M059J (cell line): ENCODE results near the gene ADIPOR2. TPM values are rescaled to one million over a fixed set of nuclear protein-coding genes. Genes with fewer than 3 reads are reported as not detected.
A peak's percentile ranks its signal among the peaks of the same experiment; 100 is the strongest.

Experiments used
- DNase-seq: peaks from one replicate; pipeline ENCODE4 v3.0.0-alpha.2; 2012; ENCODE audit warnings: low read depth
- total RNA-seq: library from RNA; depleted of rRNA; stranded (reverse); fragments of >200 nt; shearing (Covaris generic); gene quantifications from 2 replicates; pipeline ENCODE4 v1.2.3, GENCODE V29; 2014

The ADIPOR2 gene
- total RNA-seq, 1 experiment from 2014 or later: 42.0 TPM

GRCh38 chr12:1798641-1799020 lies 107.8 kb downstream of the ADIPOR2 start:
- DNase-seq: no peak

DNA sequence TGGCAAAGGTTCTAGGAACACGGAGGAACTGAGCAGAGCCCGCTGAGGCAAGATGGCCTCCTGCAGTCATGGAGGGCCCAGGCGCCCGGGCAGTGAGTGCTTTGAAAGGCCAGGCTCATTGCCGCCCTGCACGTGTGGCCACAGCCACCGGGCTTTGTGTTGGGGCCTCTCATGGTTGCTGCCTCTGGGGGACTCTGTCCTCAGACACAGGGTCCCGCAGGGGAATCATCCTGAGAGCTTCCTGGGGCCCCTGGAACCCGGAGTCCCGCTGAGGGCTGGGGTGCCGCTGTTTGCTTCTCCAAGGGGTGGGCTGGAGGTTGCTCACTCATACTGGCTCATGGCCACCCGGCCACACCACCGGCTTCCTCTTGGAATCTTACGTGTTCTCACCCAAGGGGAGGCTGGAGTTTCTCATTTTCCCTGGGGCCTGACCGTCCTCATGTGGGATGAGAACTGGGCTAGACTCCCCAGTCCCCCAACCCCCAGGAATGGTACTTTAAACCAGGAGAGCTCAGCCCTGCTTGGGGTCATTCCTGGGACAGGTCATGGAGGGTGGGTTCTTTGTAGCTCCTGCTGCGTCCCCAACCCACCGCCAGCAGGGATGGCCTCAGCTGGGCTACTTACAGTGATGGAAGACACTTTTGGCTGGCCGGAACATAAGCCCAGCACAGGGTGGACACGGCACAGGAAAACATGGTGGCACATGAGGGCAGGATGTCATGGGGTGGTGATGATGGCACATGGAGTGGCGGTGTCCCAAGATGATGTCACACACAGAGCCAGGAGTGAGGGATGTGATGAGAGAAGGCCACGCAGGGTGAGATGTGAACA lies 108.4 kb downstream of the ADIPOR2 start:
- DNase-seq: no peak

DNA sequence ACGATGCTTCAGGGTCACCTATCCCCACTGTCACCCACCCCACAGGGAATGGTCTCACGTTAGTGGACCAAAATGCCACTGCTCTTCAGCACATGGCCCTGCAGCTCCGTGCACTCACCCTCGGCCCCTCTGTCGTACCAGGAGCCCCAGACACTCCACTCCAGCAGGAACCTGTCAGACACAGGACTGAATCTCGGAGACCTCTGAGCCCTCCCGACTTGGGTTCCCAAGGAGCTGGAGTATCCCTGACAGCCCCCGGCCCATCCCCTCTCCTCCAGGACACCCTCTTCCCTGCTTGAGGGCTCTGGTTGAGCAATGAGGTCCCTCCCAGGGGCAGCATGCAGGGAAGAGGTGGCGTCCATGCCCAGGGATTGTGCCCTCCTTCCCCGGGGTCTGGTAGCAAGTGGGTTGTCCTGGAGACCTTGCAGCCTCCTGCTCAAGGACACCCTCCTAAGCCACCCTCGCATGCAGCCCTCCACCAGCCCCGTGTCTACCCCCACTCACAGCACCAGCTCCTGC lies 109.1 kb downstream of the ADIPOR2 start:
- DNase-seq: no peak

DNA sequence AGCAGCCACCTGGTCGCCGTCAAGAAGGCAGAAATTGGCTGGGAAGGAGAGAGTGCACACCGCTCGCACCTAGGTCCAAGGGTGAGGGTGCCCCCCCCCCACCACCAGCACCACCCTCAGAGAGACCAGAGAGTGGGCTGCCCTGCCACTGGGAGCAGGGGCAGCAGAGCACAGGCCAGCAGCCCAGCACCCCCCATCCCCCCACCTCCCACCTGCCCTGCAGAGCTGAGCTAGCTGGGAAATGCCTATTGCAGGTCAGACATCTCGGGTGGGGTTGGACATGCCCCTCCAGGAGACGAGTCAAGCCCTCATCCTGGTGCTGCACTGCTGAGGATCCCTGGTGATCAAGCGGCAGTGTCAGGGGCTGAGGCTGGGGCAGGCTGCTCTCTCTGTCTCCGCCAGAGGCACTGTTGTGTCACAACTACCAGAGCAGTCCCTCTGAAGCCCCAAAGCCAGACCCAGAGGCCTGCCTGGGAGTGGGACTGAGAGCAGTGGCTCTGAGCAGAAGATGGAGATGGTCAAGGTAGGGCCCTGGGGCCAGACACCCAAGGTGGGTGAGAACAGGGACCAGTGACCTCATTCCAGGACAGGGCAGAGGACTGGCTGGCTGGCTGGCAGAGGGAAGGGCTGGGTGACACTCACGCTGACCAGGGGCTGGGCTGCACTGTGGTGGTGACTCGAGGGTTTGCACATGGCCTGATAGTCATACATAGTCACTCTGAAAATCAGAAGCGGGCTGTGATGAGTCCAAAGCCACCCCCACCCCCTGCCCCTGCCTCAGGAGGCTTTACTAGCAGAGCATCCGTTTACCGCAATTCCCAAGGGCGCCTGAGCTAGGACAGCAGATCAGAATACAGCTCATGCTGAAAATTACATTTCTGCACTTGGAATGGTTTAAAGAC lies 109.8 kb downstream of the ADIPOR2 start:
- no peak for DNase-seq

DNA sequence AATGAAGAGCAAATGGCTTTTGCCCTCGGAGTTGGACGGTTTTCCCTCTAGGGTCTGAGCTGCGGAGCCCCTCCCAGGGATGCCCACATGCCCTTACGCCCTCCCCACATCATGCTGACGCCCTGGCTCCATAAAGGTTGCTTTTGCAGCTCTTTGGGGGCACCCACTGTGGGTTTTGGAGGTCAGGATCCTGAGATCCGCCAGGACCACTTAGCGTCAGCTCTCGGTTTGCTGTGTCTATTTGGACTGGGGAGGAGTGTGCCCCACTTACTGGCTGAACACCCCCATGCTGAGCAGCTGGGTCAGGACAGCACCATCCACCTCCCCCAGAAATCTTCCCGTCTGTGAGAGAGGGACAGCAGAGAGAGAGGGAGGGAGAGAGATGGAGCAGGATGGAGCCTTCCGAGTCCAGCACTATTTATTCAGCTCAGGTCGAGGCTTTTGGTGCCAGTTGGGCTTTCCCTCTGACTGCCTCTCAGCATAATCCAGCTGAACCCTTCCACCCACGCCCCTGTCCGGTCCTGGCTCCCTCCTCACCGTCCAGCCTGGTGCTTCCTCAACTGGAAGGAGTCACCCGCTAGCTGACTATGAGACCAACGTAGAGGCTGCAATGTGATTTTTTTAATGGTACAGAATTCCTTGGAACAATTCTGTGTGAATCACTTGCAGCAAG lies 110.6 kb downstream of the ADIPOR2 start:
- no peak for DNase-seq

- no peak for DNase-seq
Measured at GRCh38 chr12:1803736-1804135, 112.9 kb downstream of the ADIPOR2 start.

- DNase-seq: peak; percentile 77
Measured at GRCh38 chr12:1804545-1805332, 113.9 kb downstream of the ADIPOR2 start.

DNA sequence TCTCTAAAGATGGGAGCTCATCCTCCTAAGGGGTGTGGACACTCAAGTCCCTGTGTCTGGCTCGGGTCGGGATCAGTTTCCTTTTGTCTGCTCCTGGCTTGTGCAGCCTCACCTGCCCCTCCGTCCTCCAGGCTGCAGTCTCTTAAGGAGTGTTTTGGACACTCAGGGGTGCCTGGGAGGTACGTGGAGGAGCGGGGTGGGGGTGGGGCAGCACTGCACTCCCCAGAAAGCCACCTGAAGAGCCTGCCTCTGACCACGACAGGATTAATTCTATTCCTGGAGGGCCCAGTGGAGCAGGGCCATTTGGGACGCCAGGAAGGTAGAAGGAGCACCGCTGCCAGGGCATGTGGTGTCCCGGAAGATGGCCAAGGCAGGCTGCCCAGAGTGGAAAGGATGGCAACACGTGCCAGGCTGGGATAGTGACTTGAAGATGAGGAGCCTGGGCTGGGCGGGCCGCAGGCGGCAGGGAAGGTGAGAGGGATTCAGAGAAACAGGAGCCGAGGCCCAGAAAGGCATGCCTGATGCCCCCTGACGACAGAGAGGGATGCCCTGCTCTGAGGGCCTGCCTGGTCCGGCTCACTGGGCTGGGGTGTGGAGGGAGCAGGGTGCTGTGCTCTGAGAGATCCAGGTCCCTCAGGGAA lies 114.7 kb downstream of the ADIPOR2 start:
- DNase-seq: no peak

- no peak for DNase-seq
Measured at GRCh38 chr12:1806301-1807086, 115.6 kb downstream of the ADIPOR2 start.

- no peak for DNase-seq
Measured at GRCh38 chr12:1807087-1807860, 116.4 kb downstream of the ADIPOR2 start.

GRCh38 chr12:1808036-1808797 lies 117.3 kb downstream of the ADIPOR2 start:
- no peak for DNase-seq

DNA sequence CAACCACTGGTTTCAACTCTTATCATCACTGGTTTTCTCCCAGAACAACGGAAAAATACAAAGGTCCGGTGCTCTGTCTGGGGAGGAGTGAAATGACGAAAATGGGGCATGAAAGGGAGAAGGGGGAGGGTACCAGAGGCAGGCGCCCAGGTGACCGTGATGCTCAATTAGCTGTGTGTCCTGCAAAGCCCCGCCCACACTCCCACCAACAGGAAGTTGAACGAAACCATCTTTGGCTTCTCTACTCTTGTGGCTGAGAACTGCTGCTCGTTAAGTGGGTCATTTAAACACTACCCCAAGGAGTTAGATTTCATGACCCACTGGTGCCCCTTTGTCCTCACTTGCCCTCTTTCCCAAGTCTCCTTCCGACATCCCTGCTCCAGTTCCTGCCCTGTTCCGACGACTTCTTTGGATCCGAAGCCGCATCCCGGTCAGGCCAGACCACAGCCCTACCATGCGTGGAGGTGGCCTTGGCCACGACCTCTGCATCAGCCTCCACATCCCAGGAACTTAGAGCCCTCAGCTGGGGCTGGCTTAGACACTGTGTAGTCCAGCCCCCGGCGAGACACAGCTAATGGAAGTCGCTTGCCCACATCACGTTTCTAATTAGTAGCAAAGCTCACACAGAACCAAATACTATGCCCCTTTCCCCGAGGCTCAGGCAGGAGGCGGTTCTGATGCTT lies 118.1 kb downstream of the ADIPOR2 start:
- no peak for DNase-seq

GRCh38 chr12:1809591-1810190 lies 118.8 kb downstream of the ADIPOR2 start:
- DNase-seq: no peak

- DNase-seq: peak; percentile 51
Measured at GRCh38 chr12:1810201-1810930, 119.5 kb downstream of the ADIPOR2 start.

GRCh38 chr12:1810931-1811280 lies 120.0 kb downstream of the ADIPOR2 start:
- DNase-seq: no peak

DNA sequence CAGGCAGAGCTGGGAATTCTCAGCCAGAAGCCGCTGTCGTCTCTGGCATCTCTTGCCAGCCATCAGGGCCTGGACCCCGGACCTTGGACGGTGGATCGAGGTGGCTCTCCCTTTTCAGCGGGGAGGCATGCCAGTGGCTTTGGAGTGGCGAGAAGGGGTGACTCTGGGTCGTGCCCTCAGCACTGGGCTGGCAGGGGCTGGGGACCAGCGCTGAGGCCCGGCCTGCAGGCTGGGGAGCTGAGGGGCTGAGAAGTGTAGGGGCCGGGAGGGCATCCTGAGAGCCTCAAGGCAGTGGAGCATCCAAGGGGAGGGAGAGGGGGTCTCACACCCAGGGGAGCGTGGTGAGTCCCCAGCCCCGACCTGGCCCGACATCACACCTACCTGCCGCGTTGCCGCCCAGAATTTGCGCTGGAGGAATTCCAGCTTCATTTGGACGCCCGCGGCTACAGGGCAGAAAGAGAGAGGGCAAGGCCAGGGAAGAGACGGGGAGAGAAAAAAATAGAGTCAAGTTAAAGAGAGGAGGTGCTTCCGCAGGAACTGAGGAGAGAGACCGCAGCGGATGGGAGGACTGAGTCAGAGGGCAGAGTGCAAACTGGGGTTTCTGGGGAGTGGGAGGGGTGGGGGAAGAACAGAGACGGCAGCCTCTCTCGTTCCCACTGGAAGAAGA lies 120.5 kb downstream of the ADIPOR2 start:
- peak; percentile 52 for DNase-seq
